Natural killer cell (primary cell): Measurements from ENCODE around the gene ZBTB40. TPM values are rescaled to one million over a fixed set of nuclear protein-coding genes. Genes with fewer than 3 reads are reported as not detected.

Experiments
- ATAC-seq, 3 donors: fragments of 150-1000 bp in 2 of 3; fragments of 200-7000 bp in 1 of 3; cut with Tn5 transposase; 1 replicate in 1 of 3; 2 replicates in 2 of 3; pipeline ENCODE4 v1.10.0; 2021; ENCODE audit warnings: mild to moderate bottlenecking in 2 of 3, moderate library complexity in 2 of 3
- DNase-seq, 2 donors: peaks; one replicate each; pipeline versions ENCODE4 v3.0.0 to v3.0.0-alpha.2; 2013 to 2021; ENCODE audit warnings: mixed read lengths in 1 of 2
- H3K27ac ChIP-seq: one replicate; pipeline ENCODE4 v1.5.1; 2013; ENCODE audit warnings: mild to moderate bottlenecking, low read length
- H3K27me3 ChIP-seq: one replicate; pipeline ENCODE4 v1.6.1; 2013; ENCODE audit warnings: low read length; ENCODE audit not compliant: control insufficient read depth, insufficient read depth
- H3K36me3 ChIP-seq: one replicate; pipeline ENCODE4 v1.6.1; 2013; ENCODE audit warnings: low read length; ENCODE audit not compliant: control insufficient read depth, insufficient read depth
- H3K4me1 ChIP-seq: one replicate; pipeline ENCODE4 v1.6.1; 2013; ENCODE audit warnings: low read length; ENCODE audit not compliant: control insufficient read depth, insufficient read depth
- H3K4me3 ChIP-seq: one replicate; pipeline ENCODE4 v1.5.1; 2013; ENCODE audit warnings: low read length
- H3K9me3 ChIP-seq: one replicate; pipeline ENCODE4 v1.6.1; 2013; ENCODE audit warnings: low read length; ENCODE audit not compliant: control insufficient read depth, insufficient read depth
- H3K27ac Mint-ChIP-seq, 2 donors: one replicate each; pipeline ENCODE4 v1.8.0; 2022; ENCODE audit warnings: mild to moderate bottlenecking in 2 of 2, mixed read lengths in 2 of 2, moderate library complexity in 1 of 2
- H3K27me3 Mint-ChIP-seq, 2 donors: one replicate each; pipeline ENCODE4 v1.8.0; 2022; ENCODE audit warnings: low read depth in 2 of 2, mixed read lengths in 2 of 2
- H3K36me3 Mint-ChIP-seq: one replicate; pipeline ENCODE4 v1.8.0; 2022; ENCODE audit warnings: mixed read lengths
- H3K4me1 Mint-ChIP-seq, 2 donors: one replicate each; pipeline ENCODE4 v1.8.0; 2022; ENCODE audit warnings: mixed read lengths in 2 of 2
- H3K4me3 Mint-ChIP-seq: one replicate; pipeline ENCODE4 v1.8.0; 2022; ENCODE audit warnings: mild to moderate bottlenecking, moderate library complexity, mixed read lengths
- H3K9me3 Mint-ChIP-seq, 2 donors: one replicate each; pipeline ENCODE4 v1.8.0; 2022; ENCODE audit warnings: mixed read lengths in 2 of 2
- CTCF ChIP-seq: fragments of 200-600 bp; IDR thresholded peaks from one replicate; pipeline ENCODE4 v1.8.0; 2022; ENCODE audit warnings: antibody characterized with exemption
- WGBS: methylation state at CpG from one replicate; pipeline ENCODE4 v1.1.7; 2013; ENCODE audit warnings: missing lambda C conversion rate; ENCODE audit not compliant: insufficient coverage; 5-methylcytosine and 5-hydroxymethylcytosine counted together
- intact Hi-C: fragments of 100-400 bp; cut with micrococcal nuclease; formaldehyde crosslinking; loops from one replicate; pipeline ENCODE4 v1.14.2; 2022
- total RNA-seq, 4 donors: library from RNA; stranded (reverse); fragments of 120-200 nt in 1 of 4; gene quantifications; one replicate each; pipeline versions ENCODE4 v1.2.3 to v1.2.4, GENCODE V29; 2013 to 2022

The ZBTB40 gene
- total RNA-seq, 3 donors from 2014 or later (not counting 1 experiment from before 2014, with no cell fraction given), result 32.9 to 37.6 (median 36.7) TPM

DNA sequence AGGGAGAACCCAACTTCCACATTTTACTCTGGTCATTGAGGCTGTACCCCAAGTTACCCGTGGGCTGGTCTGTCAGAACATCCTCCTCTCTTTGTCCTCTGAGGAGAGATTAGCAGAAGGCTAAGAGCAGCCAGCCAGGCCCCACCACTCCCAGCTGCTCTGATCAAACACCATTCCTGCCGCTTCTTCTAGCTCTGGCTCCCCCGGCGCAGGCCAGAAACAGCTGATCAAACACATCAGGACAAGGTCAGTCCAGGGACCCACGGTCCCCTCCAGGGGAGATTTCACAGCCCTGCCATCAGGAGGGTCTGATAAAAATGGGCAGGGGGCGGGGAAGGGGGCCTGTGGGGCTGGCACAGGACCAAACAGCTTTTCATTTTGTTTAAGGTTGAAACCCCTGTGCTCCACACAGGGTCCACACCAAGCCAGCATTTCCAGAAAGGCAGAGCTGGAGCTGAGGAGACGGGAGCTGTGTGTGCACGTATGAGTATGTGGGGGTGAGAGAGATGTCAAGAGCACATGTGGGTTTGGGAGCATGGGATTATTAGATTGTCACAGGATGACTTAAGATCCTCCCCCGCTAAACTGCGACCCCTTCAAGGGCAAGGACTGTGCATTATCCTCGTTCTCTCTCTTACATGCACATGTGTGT, 81.7 kb downstream of the ZBTB40 start:
- no peak for ATAC-seq
- no peak overlapping the region for H3K27ac Mint-ChIP-seq

GRCh38 chr1:22534951-22535350, 83.3 kb downstream of the ZBTB40 start:
- no peaks in the 10 kb centered on the region for H3K4me1 ChIP-seq
- intact Hi-C loops, result no loop called here
- H3K27me3 ChIP-seq, result no peaks in the 10 kb centered on the region
- no peak overlapping the region for H3K4me3 Mint-ChIP-seq
- H3K36me3 Mint-ChIP-seq, result no peaks in the 10 kb centered on the region
- TF ChIP-seq CTCF, result no peak
- DNase-seq, result no peak
- no peak overlapping the region for H3K27ac Mint-ChIP-seq
- H3K4me1 Mint-ChIP-seq, result peaks cover 6 to 10% of the 10 kb centered on the region in 2 donors
- H3K27ac ChIP-seq, result no peak overlapping the region
- H3K9me3 Mint-ChIP-seq, result no peaks in the 10 kb centered on the region
- no peak for ATAC-seq
- H3K9me3 ChIP-seq, result no peaks in the 10 kb centered on the region
- no peaks in the 10 kb centered on the region for H3K36me3 ChIP-seq
- H3K27me3 Mint-ChIP-seq, result no peaks in the 10 kb centered on the region
- H3K4me3 ChIP-seq, result no peak overlapping the region
- 94% methylated on average over 4 of the region's 4 CpGs for WGBS

More for the DNA sequence above, 81.7 kb downstream of the ZBTB40 start:
- no peak for TF ChIP-seq CTCF
- H3K9me3 Mint-ChIP-seq, result no peaks in the 10 kb centered on the region
- no peak overlapping the region for H3K4me3 Mint-ChIP-seq
- Histone ChIP-seq H3K27ac (no peak overlapping the region), H3K9me3 (no peaks in the 10 kb centered on the region), H3K4me3 (no peak overlapping the region), H3K36me3 (peaks cover 4% of the 10 kb centered on the region), H3K4me1 (no peaks in the 10 kb centered on the region), H3K27me3 (no peaks in the 10 kb centered on the region)
- no peaks in the 10 kb centered on the region for H3K4me1 Mint-ChIP-seq
- WGBS, result 91% methylated on average over 11 of the region's 11 CpGs
- DNase-seq, result no peak
- H3K27me3 Mint-ChIP-seq, result no peaks in the 10 kb centered on the region
- H3K36me3 Mint-ChIP-seq, result no peaks in the 10 kb centered on the region
- intact Hi-C loops, result no loop called here

DNA sequence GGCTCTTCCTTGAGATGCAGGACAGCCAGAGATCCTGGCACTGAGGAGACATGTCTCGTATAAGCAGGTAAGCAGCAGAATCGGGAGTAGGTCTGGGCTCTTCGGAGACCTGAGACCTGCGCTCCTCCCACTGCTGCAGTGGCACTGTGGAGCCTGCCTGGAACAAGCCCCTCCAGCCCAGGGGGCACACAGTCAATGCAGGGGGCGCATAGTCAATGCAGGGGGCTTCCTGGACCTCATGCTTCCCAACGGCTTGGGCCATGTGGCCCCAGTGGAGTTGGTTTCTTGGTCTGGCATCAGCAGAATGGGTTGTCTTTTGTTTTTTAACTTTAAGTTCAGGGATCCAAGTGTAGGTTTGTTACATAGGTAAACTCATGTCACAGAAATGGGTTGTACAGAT, 83.7 kb downstream of the ZBTB40 start:
- Histone ChIP-seq H3K27ac (no peak overlapping the region), H3K9me3 (no peaks in the 10 kb centered on the region), H3K4me1 (no peaks in the 10 kb centered on the region), H3K27me3 (no peaks in the 10 kb centered on the region), H3K36me3 (no peaks in the 10 kb centered on the region), H3K4me3 (no peak overlapping the region)
- DNase-seq (no peak), ATAC-seq (no peak)
- peaks cover 6 to 14% of the 10 kb centered on the region in 2 donors for H3K4me1 Mint-ChIP-seq
- H3K36me3 Mint-ChIP-seq, result no peaks in the 10 kb centered on the region
- H3K27ac Mint-ChIP-seq, result no peak overlapping the region
- no peak for TF ChIP-seq CTCF
- intact Hi-C loops, result no loop called here
- H3K27me3 Mint-ChIP-seq, result no peaks in the 10 kb centered on the region
- WGBS, result 95% methylated on average over 6 of the region's 6 CpGs
- H3K4me3 Mint-ChIP-seq, result no peak overlapping the region
- no peaks in the 10 kb centered on the region for H3K9me3 Mint-ChIP-seq

- intact Hi-C loops, result no loop called here
- no peak overlapping the region for H3K4me3 Mint-ChIP-seq
- H3K36me3 Mint-ChIP-seq, result no peaks in the 10 kb centered on the region
- Histone ChIP-seq H3K27me3 (no peaks in the 10 kb centered on the region), H3K4me3 (no peak overlapping the region), H3K9me3 (no peaks in the 10 kb centered on the region), H3K27ac (no peak overlapping the region), H3K36me3 (no peaks in the 10 kb centered on the region), H3K4me1 (no peaks in the 10 kb centered on the region)
- H3K27ac Mint-ChIP-seq, result no peak overlapping the region
- WGBS, result 98% methylated on average over 7 of the region's 7 CpGs
- no peaks in the 10 kb centered on the region for H3K27me3 Mint-ChIP-seq
- no peak for TF ChIP-seq CTCF
- H3K9me3 Mint-ChIP-seq, result no peaks in the 10 kb centered on the region
- DNase-seq, result no peak
- no peak for ATAC-seq
- H3K4me1 Mint-ChIP-seq, result peaks cover 6 to 15% of the 10 kb centered on the region in 2 donors
Measured at GRCh38 chr1:22536506-22536905, 84.9 kb downstream of the ZBTB40 start.
